ENCODE data around the gene DMBX1.
A peak's percentile ranks its signal among the peaks of the same experiment; 100 is the strongest.

Gene DMBX1

GRCh38 chr1:46461809-46462448 lies 27.7 kb upstream of the DMBX1 start:
- no peaks in the 10 kb centered on the region for H3K36me3 ChIP-seq (replicated peaks)
- H3K4me3 ChIP-seq (ENCODE audit: low read depth, low read length), result no peak overlapping the region
- in situ Hi-C loops (cut with HindIII; ENCODE audit: low pct_ligation_motif_present, low sequenced_read_pairs), result no loop called here
- peaks cover 34% of the 10 kb centered on the region for H3K27me3 ChIP-seq (replicated peaks)
- H3K27ac ChIP-seq, result no peak overlapping the region
- no peak for TF ChIP-seq CTCF (IDR thresholded peaks at IDR 0.05; ENCODE audit: low read depth, low read length, missing control alignments)
- DNase-seq, result no peak

- in situ Hi-C loops (cut with HindIII; ENCODE audit: low pct_ligation_motif_present, low sequenced_read_pairs), result no loop called here
- H3K27me3 ChIP-seq (replicated peaks), result peaks cover 48% of the 10 kb centered on the region
Observed at GRCh38 chr1:46464013-46464548, 25.6 kb upstream of the DMBX1 start.

DNA sequence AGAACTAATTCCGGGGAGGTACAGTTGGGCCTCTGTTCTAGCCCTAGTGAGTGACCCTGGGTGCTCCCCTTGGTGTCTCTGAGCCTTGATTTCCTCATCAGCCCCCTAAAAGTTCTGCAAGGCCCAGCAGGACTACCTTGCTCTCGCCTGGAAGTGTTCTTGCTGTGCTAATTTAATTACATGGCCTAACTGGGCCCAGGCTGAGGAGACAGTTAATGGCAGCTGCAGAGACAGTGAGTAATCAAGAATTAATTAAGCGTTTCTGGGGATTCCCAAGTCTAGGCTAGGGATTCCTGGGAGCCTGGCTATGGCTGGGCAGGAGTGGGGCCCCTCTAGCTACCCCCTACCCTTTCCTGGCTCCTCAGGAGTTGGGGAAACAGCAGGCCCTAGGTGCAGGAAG lies 24.7 kb upstream of the DMBX1 start:
- in situ Hi-C loops (cut with HindIII; ENCODE audit: low pct_ligation_motif_present, low sequenced_read_pairs), result no loop called here
- H3K36me3 ChIP-seq (replicated peaks), result no peaks in the 10 kb centered on the region
- H3K4me3 ChIP-seq (ENCODE audit: low read depth, low read length), result no peak overlapping the region
- DNase-seq, result no peak
- no peak overlapping the region for H3K27ac ChIP-seq
- TF ChIP-seq CTCF (IDR thresholded peaks at IDR 0.05; ENCODE audit: low read depth, low read length, missing control alignments), result no peak
- H3K27me3 ChIP-seq (replicated peaks), result peaks cover 47% of the 10 kb centered on the region

More at GRCh38 chr1:46464013-46464548, 25.6 kb upstream of the DMBX1 start:
- DNase-seq, result no peak
- no peak for TF ChIP-seq CTCF (IDR thresholded peaks at IDR 0.05; ENCODE audit: low read depth, low read length, missing control alignments)
- H3K36me3 ChIP-seq (replicated peaks), result no peaks in the 10 kb centered on the region
- H3K4me3 ChIP-seq (ENCODE audit: low read depth, low read length), result no peak overlapping the region
- no peak overlapping the region for H3K27ac ChIP-seq

DNA sequence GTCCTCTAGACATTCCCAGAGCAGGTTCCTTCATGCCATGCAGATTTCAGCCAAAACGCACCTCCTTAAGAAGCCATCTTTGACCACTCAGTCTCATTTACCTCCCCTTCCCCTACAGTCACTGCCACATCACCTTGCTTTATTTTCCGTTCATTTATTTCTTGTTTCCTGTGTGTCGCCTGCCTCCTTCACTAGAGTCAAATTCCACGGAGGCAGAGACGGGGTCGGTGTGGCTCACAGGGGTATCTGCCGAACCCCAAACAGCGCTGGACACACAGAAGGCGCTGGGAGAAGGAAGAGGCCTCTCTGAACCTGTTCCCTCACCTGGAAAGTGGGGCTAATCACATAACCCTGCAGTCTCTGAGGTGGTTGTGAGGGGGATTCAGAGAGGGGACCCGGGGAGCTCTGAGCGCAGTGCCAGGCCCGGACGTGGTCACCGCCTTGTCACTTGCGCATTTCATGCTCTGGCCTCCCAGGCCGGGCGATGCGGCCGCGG lies 23.6 kb upstream of the DMBX1 start:
- TF ChIP-seq CTCF (IDR thresholded peaks at IDR 0.05; ENCODE audit: low read depth, low read length, missing control alignments), result no peak
- H3K36me3 ChIP-seq (replicated peaks), result no peaks in the 10 kb centered on the region
- no peak overlapping the region for H3K4me3 ChIP-seq (ENCODE audit: low read depth, low read length)
- H3K27me3 ChIP-seq (replicated peaks), result peaks cover 51% of the 10 kb centered on the region
- in situ Hi-C loops (cut with HindIII; ENCODE audit: low pct_ligation_motif_present, low sequenced_read_pairs), result no loop called here
- H3K27ac ChIP-seq, result no peak overlapping the region
- DNase-seq, result no peak

- H3K27me3 ChIP-seq (replicated peaks), result peaks cover 48% of the 10 kb centered on the region
- no peaks in the 10 kb centered on the region for H3K36me3 ChIP-seq (replicated peaks)
- in situ Hi-C loops (cut with HindIII; ENCODE audit: low pct_ligation_motif_present, low sequenced_read_pairs), result no loop called here
- no peak for DNase-seq
- H3K27ac ChIP-seq, result no peak overlapping the region
- H3K4me3 ChIP-seq (ENCODE audit: low read depth, low read length), result peak overlapping the region; percentile 49
- TF ChIP-seq CTCF (IDR thresholded peaks at IDR 0.05; ENCODE audit: low read depth, low read length, missing control alignments), result no peak
Observed at GRCh38 chr1:46466477-46467182, 23.0 kb upstream of the DMBX1 start.

Measured in brain microvascular endothelial cell (primary cell).